Cardiac fibroblast (primary cell): ENCODE results near the gene USP9X.

Experiments
- DNase-seq, 2 donors: peaks; one replicate each; pipeline versions ENCODE4 v3.0.0 to v3.0.0-alpha.2; 2010; ENCODE audit warnings: low read depth in 2 of 2
- H3K4me3 ChIP-seq, 2 donors: replicated peaks in 1 of 2; 1 replicate in 1 of 2; 2 replicates in 1 of 2; pipeline ENCODE4 v1.5.1; 2011; ENCODE audit warnings: low read depth in 2 of 2, low read length in 2 of 2, mild to moderate bottlenecking in 2 of 2, moderate library complexity in 1 of 2
- CTCF ChIP-seq: IDR thresholded peaks from one replicate; pipeline ENCODE4 v1.5.1; 2011; ENCODE audit warnings: low read depth, mild to moderate bottlenecking, low read length, inconsistent platforms

The USP9X gene

GRCh38 chrX:41258226-41258625, 173.0 kb downstream of the USP9X start:
- no peak for DNase-seq
- no peak overlapping the region for H3K4me3 ChIP-seq
- TF ChIP-seq CTCF = no peak

- H3K4me3 ChIP-seq = no peak overlapping the region
- no peak for TF ChIP-seq CTCF
- peak in 1 of 2 donors; percentile 26 for DNase-seq
Observed at GRCh38 chrX:41258871-41259270, 173.6 kb downstream of the USP9X start.

GRCh38 chrX:41259516-41259915, 174.3 kb downstream of the USP9X start:
- DNase-seq = no peak
- no peak overlapping the region for H3K4me3 ChIP-seq
- no peak for TF ChIP-seq CTCF

- peak; percentile 31 to 63 for DNase-seq
- no peak overlapping the region for H3K4me3 ChIP-seq
- TF ChIP-seq CTCF = no peak
Observed at GRCh38 chrX:41265615-41266014, 180.4 kb downstream of the USP9X start.

- DNase-seq = peak; percentile 10 to 13
- no peak for TF ChIP-seq CTCF
- no peak overlapping the region for H3K4me3 ChIP-seq
Observed at GRCh38 chrX:41273638-41274037, 188.4 kb downstream of the USP9X start.

- peak; percentile 36 for TF ChIP-seq CTCF
- H3K4me3 ChIP-seq = peak overlapping the region; percentile 42 to 51
- peak; percentile 59 to 74 for DNase-seq
Observed at GRCh38 chrX:41275661-41276609, 190.7 kb downstream of the USP9X start.
